ENCODE measurements around the gene CMTM6.
"Not testable (repeated sequence)": the region's sequence is repeated elsewhere in the genome, so short reads cannot be mapped to it uniquely, and the experiment has no call there.

CMTM6 gene

GRCh38 chr3:32440611-32441350 is 61.9 kb downstream of the CMTM6 start:
- no peak for DNase-seq

- DNase-seq: not testable (repeated sequence)
Observed at GRCh38 chr3:32439421-32439820, 63.2 kb downstream of the CMTM6 start.

GRCh38 chr3:32438596-32439344 is 63.9 kb downstream of the CMTM6 start:
- no peak for DNase-seq

- DNase-seq: no peak
Observed at GRCh38 chr3:32437896-32438295, 64.8 kb downstream of the CMTM6 start.

- DNase-seq: no peak
Observed at GRCh38 chr3:32436816-32437189, 65.8 kb downstream of the CMTM6 start.

- no peak for DNase-seq
Observed at GRCh38 chr3:32435911-32436815, 66.5 kb downstream of the CMTM6 start.

DNA sequence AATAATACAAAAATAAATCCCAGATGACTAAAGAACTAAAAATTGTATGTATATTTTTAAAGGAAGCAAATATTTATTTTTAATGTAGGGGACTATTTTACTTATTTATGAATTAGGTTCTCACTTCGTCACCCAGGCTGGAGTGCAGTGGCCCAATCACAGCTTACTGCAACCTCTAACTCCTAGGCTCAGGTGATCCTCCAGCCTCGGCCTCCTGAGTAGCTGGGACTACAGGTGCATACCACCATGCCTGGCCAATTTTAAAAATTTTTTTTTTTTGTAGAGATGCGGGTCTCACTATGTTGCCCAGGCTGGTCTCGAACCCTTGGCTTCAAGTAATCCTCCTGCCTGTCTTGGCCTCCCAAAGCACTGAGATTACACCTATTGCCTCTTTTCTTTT is 68.4 kb downstream of the CMTM6 start:
- no peak for DNase-seq

- peak; percentile 57 for DNase-seq
Observed at GRCh38 chr3:32432711-32433530, 69.7 kb downstream of the CMTM6 start.

GRCh38 chr3:32432045-32432710 is 70.5 kb downstream of the CMTM6 start:
- no peak for DNase-seq

GRCh38 chr3:32431481-32431880 is 71.2 kb downstream of the CMTM6 start:
- DNase-seq: no peak

All from hematopoietic multipotent progenitor cell treated with erythropoietin and hydrocortisone succinate and interleukin-3 and kit ligand, for 4 days (in vitro differentiated cells).